Measurements from ENCODE around the gene MRPL40. TPM values are rescaled to one million over a fixed set of nuclear protein-coding genes. Genes with fewer than 3 reads are reported as not detected.
A peak's percentile ranks its signal among the peaks of the same experiment; 100 is the strongest.

MRPL40 gene
- total RNA-seq, 2 donors from 2014 or later: 28.6 to 54.3 TPM

GRCh38 chr22:19476023-19476422 is 43.7 kb downstream of the MRPL40 start:
- Histone ChIP-seq H3K27ac (peak overlapping the region in 1 of 2 donors; percentile 39), H3K4me1 (replicated peaks) (peaks cover 5% of the 10 kb centered on the region), H3K4me3 (no peak overlapping the region), H3K36me3 (peaks cover 7 to 10% of the 10 kb centered on the region in 2 donors), H3K9me3 (no peaks in the 10 kb centered on the region), H3K27me3 (replicated peaks; ENCODE audit: insufficient read depth) (no peaks in the 10 kb centered on the region)
- intact Hi-C loops (cut with DNase I): loop anchor here (5.0 to 10.0 kb wide), 3 partner anchors 34 to 331 kb away; partner anchors contain the start of genes CLTCL1 and ESS2
- no peak for DNase-seq (ENCODE audit: low spot score)
- WGBS: 76% methylated on average over 3 of the region's 3 CpGs
- TF ChIP-seq POLR2AphosphoS5 (IDR thresholded peaks at IDR 0.05) (no peak), CTCF (IDR thresholded peaks at IDR 0.05) (no peak), POLR2A (IDR thresholded peaks at IDR 0.05) (no peak)

- intact Hi-C loops (cut with DNase I): loop anchor here (2.0 to 10.0 kb wide), 4 partner anchors 35 to 333 kb away; partner anchors contain the start of genes CLTCL1 and ESS2
- H3K27ac ChIP-seq: peak overlapping the region; percentile 93 to 96
- no peak for DNase-seq (ENCODE audit: low spot score)
- H3K27me3 ChIP-seq (replicated peaks; ENCODE audit: insufficient read depth): no peaks in the 10 kb centered on the region
- TF ChIP-seq POLR2A (IDR thresholded peaks at IDR 0.05) (no peak), POLR2AphosphoS5 (IDR thresholded peaks at IDR 0.05) (peak; percentile 4)
- H3K4me1 ChIP-seq (replicated peaks): peaks cover 5% of the 10 kb centered on the region
- H3K36me3 ChIP-seq: peaks cover 0 to under 1% of the 10 kb centered on the region in 2 donors
- 24% methylated on average over 5 of the region's 5 CpGs for WGBS
- H3K9me3 ChIP-seq: no peaks in the 10 kb centered on the region
- H3K4me3 ChIP-seq: peak overlapping the region; percentile 71 to 77
Measured at GRCh38 chr22:19477321-19478044, 45.1 kb downstream of the MRPL40 start.

- no peaks in the 10 kb centered on the region for H3K27me3 ChIP-seq (replicated peaks; ENCODE audit: insufficient read depth)
- peaks cover 5% of the 10 kb centered on the region for H3K4me1 ChIP-seq (replicated peaks)
- DNase-seq (ENCODE audit: low spot score): no peak
- H3K36me3 ChIP-seq: no peaks in the 10 kb centered on the region
- H3K4me3 ChIP-seq: peak overlapping the region; percentile 71 to 77
- no peaks in the 10 kb centered on the region for H3K9me3 ChIP-seq
- H3K27ac ChIP-seq: peak overlapping the region; percentile 93 to 96
- intact Hi-C loops (cut with DNase I): loop anchor here (2.0 to 10.0 kb wide), 4 partner anchors 36 to 333 kb away; partner anchors contain the start of genes CLTCL1 and ESS2
- TF ChIP-seq POLR2AphosphoS5 (IDR thresholded peaks at IDR 0.05) (peak; percentile 0), POLR2A (IDR thresholded peaks at IDR 0.05) (no peak)
- WGBS: 1% methylated on average over 31 of the region's 31 CpGs
Measured at GRCh38 chr22:19478045-19478900, 45.9 kb downstream of the MRPL40 start.

GRCh38 chr22:19478901-19479354 is 46.6 kb downstream of the MRPL40 start, which contains the start of gene UFD1:
UFD1 (minus strand) TSS chr22:19479193; CDS start chr22:19479085, 108 bp downstream.
- H3K27ac ChIP-seq: peak within 1 kb of the TSS; percentile 93 to 96

More at GRCh38 chr22:19478901-19479354, 46.6 kb downstream of the MRPL40 start, which contains the start of gene UFD1:
- DNase-seq (ENCODE audit: low spot score): peak; percentile 71
- no peaks in the 10 kb centered on the region for H3K27me3 ChIP-seq (replicated peaks; ENCODE audit: insufficient read depth)
- no peak for TF ChIP-seq POLR2AphosphoS5 (IDR thresholded peaks at IDR 0.05)
- no peak for TF ChIP-seq POLR2A (IDR thresholded peaks at IDR 0.05)
- peak in 1 of 4 experiments; percentile 16 for TF ChIP-seq CTCF (IDR thresholded peaks at IDR 0.05)
- peak within 1 kb of the TSS; percentile 71 to 77 for H3K4me3 ChIP-seq
- no peaks in the 10 kb centered on the region for H3K36me3 ChIP-seq
- intact Hi-C loops (cut with DNase I): loop anchor here (2.0 to 10.0 kb wide), 4 partner anchors 37 to 334 kb away; partner anchors contain the start of genes CLTCL1 and ESS2
- peaks cover 5% of the 10 kb centered on the region for H3K4me1 ChIP-seq (replicated peaks)
- 1% methylated on average over 37 of the region's 42 CpGs for WGBS
- H3K9me3 ChIP-seq: no peaks in the 10 kb centered on the region

Data from prostate gland (tissue), 2 donors.